SK-N-SH (cell line): ENCODE data around the gene C2orf49. TPM values are rescaled to one million over a fixed set of nuclear protein-coding genes. Genes with fewer than 3 reads are reported as not detected.

Experiments used
- CTCF ChIA-PET: fragments of 300-600, 350-600 bp; formaldehyde crosslinking; extraction: SDS; loops from one replicate; lab custom pipeline; 2021; lab: Yijun Ruan, JAX
- POLR2A ChIA-PET: fragments of 350-600 bp; sonication (Branson Sonifier 250); formaldehyde crosslinking; extraction: SDS; loops from one replicate; lab custom pipeline; 2020; ENCODE audit warnings: antibody characterized with exemption, inconsistent platforms; lab: Yijun Ruan, JAX
- DNase-seq: peaks from one replicate; pipeline ENCODE4 v3.0.0; 2012
- H2AFZ ChIP-seq: fragments of 200-600 bp; sonication (generic); 2 replicates; pipeline ENCODE4 v1.8.1; 2016; ENCODE audit warnings: antibody characterized with exemption, mild to moderate bottlenecking, low read depth
- H3F3A ChIP-seq: fragments of 200-600 bp; sonication (generic); replicated peaks from 2 replicates; pipeline ENCODE3; 2016; ENCODE audit warnings: antibody characterized with exemption, mild to moderate bottlenecking; ENCODE audit not compliant: insufficient read depth
- H3K27ac ChIP-seq, 2 experiments: fragments of 200-500 bp in 1 of 2; fragments of 200-600 bp in 1 of 2; sonication (Bioruptor generic) in 1 of 2; sonication (generic), shearing (Covaris generic) in 1 of 2; 2 replicates each; pipeline versions ENCODE4 v1.5.1 to v1.6.1; 2014 to 2016; ENCODE audit warnings: low read depth in 2 of 2, inconsistent platforms in 1 of 2, low read length in 1 of 2, mild to moderate bottlenecking in 1 of 2, mixed read lengths in 1 of 2
- H3K27me3 ChIP-seq: fragments of 200-600 bp; sonication (generic), shearing (Covaris generic); 2 replicates; pipeline ENCODE4 v1.6.1; 2016; ENCODE audit warnings: mixed run types; ENCODE audit not compliant: insufficient read depth
- H3K36me3 ChIP-seq, 2 experiments: fragments of 200-500 bp in 1 of 2; fragments of 200-600 bp in 1 of 2; sonication (Bioruptor generic) in 1 of 2; sonication (generic) in 1 of 2; replicated peaks in 1 of 2; 2 replicates each; pipeline versions ENCODE3 to v1.5.1; 2014 to 2016; ENCODE audit warnings: low read length in 1 of 2, mild to moderate bottlenecking in 1 of 2; ENCODE audit not compliant: insufficient read depth in 2 of 2, control insufficient read depth in 1 of 2
- H3K4me1 ChIP-seq, 2 experiments: fragments of 200-500 bp in 1 of 2; fragments of 200-600 bp in 1 of 2; sonication (Bioruptor generic) in 1 of 2; sonication (generic), shearing (Covaris generic) in 1 of 2; 2 replicates each; pipeline versions ENCODE4 v1.5.1 to v1.6.1; 2014 to 2016; ENCODE audit warnings: low read depth in 1 of 2, low read length in 1 of 2, mixed run types in 1 of 2; ENCODE audit not compliant: insufficient read depth in 2 of 2, control insufficient read depth in 1 of 2
- H3K4me2 ChIP-seq: fragments of 200-600 bp; sonication (generic), shearing (Covaris generic); 2 replicates; pipeline ENCODE4 v1.6.1; 2017; ENCODE audit warnings: mixed run types
- H3K4me3 ChIP-seq, 2 experiments: fragments of 200-500 bp in 1 of 2; fragments of 200-600 bp in 1 of 2; sonication (Bioruptor generic) in 1 of 2; sonication (generic), shearing (Covaris generic) in 1 of 2; 2 replicates each; pipeline versions ENCODE4 v1.5.1 to v1.8.1; 2014 to 2016; ENCODE audit warnings: low read depth in 2 of 2, inconsistent platforms in 1 of 2, low read length in 1 of 2, mild to moderate bottlenecking in 1 of 2, mixed read lengths in 1 of 2, moderate library complexity in 1 of 2
- H3K79me2 ChIP-seq: fragments of 200-600 bp; sonication (generic); 2 replicates; pipeline ENCODE4 v1.8.1; 2017; ENCODE audit warnings: mild to moderate bottlenecking; ENCODE audit not compliant: insufficient read depth
- H3K9ac ChIP-seq: fragments of 200-600 bp; sonication (generic); 2 replicates; pipeline ENCODE4 v1.6.1; 2017; ENCODE audit warnings: mixed run types
- H3K9me2 ChIP-seq: fragments of 200-600 bp; sonication (generic); 2 replicates; pipeline ENCODE4 v1.6.1; 2017; ENCODE audit warnings: mixed run types
- H3K9me3 ChIP-seq: fragments of 200-600 bp; sonication (generic); 2 replicates; pipeline ENCODE4 v1.6.1; 2017; ENCODE audit warnings: mixed run types, mild to moderate bottlenecking, moderate library complexity
- H4K20me1 ChIP-seq: fragments of 200-600 bp; sonication (generic); 2 replicates; pipeline ENCODE4 v1.6.1; 2017; ENCODE audit warnings: mild to moderate bottlenecking, mixed run types; ENCODE audit not compliant: insufficient read depth
- ELF1 ChIP-seq: IDR thresholded peaks from 2 replicates; pipeline ENCODE4 v1.4.0; 2012
- EP300 ChIP-seq, 2 experiments: IDR thresholded peaks; 2 replicates each; pipeline versions ENCODE4 v1.4.0 to v1.6.1; 2012; ENCODE audit warnings: borderline replicate concordance in 1 of 2, low read depth in 1 of 2, low read length in 1 of 2
- EZH2phosphoT487 ChIP-seq: fragments of 200-600 bp; sonication (generic); IDR thresholded peaks from 2 replicates; pipeline ENCODE4 v1.6.1; 2017; ENCODE audit warnings: low read depth, mixed run types, mild to moderate bottlenecking, antibody characterized with exemption, moderate library complexity, borderline replicate concordance
- FOSL2 ChIP-seq: IDR thresholded peaks from 2 replicates; pipeline ENCODE4 v1.4.0; 2012; ENCODE audit warnings: low read depth, mild to moderate bottlenecking, moderate library complexity, borderline replicate concordance
- GATA2 ChIP-seq: sonication (generic); formaldehyde crosslinking; IDR thresholded peaks from 2 replicates; pipeline ENCODE4 v1.5.0; 2020; ENCODE audit warnings: mild to moderate bottlenecking, missing genetic modification reagents
- IRF3 ChIP-seq: fragments of 150-350 bp; IDR thresholded peaks from 2 replicates; pipeline ENCODE4 v1.6.1; 2016; ENCODE audit warnings: mild to moderate bottlenecking, low read depth, low read length
- MAX ChIP-seq: IDR thresholded peaks from 2 replicates; pipeline ENCODE4 v1.4.0; 2012; ENCODE audit warnings: low read depth
- MXI1 ChIP-seq: IDR thresholded peaks from 2 replicates; pipeline ENCODE4 v1.6.1; 2012; ENCODE audit warnings: mild to moderate bottlenecking, low read depth, low read length, improper control_type of control experiment
- RAD21 ChIP-seq: IDR thresholded peaks from 2 replicates; pipeline ENCODE4 v1.6.1; 2012; ENCODE audit warnings: mild to moderate bottlenecking, low read length
- SIN3A ChIP-seq: IDR thresholded peaks from 2 replicates; pipeline ENCODE4 v1.6.1; 2012; ENCODE audit warnings: low read depth, mild to moderate bottlenecking, low read length, moderate library complexity, borderline replicate concordance
- SMC3 ChIP-seq: IDR thresholded peaks from 2 replicates; pipeline ENCODE4 v1.6.1; 2012; ENCODE audit warnings: low read depth, low read length, improper control_type of control experiment
- TCF12 ChIP-seq: IDR thresholded peaks from 2 replicates; pipeline ENCODE4 v1.4.0; 2012
- USF1 ChIP-seq: IDR thresholded peaks from 2 replicates; pipeline ENCODE4 v1.4.0; 2012; ENCODE audit warnings: low read depth, borderline replicate concordance
- USF2 ChIP-seq: fragments of 150-350 bp; IDR thresholded peaks from 2 replicates; pipeline ENCODE4 v1.6.1; 2017; ENCODE audit warnings: antibody characterized with exemption, low read length, low read depth, borderline replicate concordance
- YY1 ChIP-seq: IDR thresholded peaks from 2 replicates; pipeline ENCODE4 v1.4.0; 2012; ENCODE audit warnings: low read depth, mild to moderate bottlenecking
- ZBTB33 ChIP-seq: IDR thresholded peaks from 2 replicates; pipeline ENCODE4 v1.4.0; 2012; ENCODE audit warnings: low read depth, borderline replicate concordance
- WGBS: methylation state at CpG from one replicate; pipeline ENCODE4 v1.1.6; 2017; ENCODE audit warnings: low lambda C conversion rate; 5-methylcytosine and 5-hydroxymethylcytosine counted together
- polyA plus RNA-seq, 3 experiments: library from polyadenylated mRNA; depleted of rRNA; stranded (reverse); fragments of >200 nt; gene quantifications; 2 replicates each; pipeline ENCODE4 v1.2.3, GENCODE V29; 2012

The C2orf49 gene
- polyA plus RNA-seq, 1 of the 3 experiments (the other 2 are of a cell fraction), result 7.6 TPM

GRCh38 chr2:105373344-105373781, 36.0 kb downstream of the C2orf49 start:
- Histone ChIP-seq H2AFZ (no peak overlapping the region), H3K9me2 (no peaks in the 10 kb centered on the region), H3K36me3 (peaks cover 2 to 37% of the 10 kb centered on the region in 2 experiments), H3K4me1 (peaks cover 6% of the 10 kb centered on the region in 2 experiments; a peak in 1 of 4 replicates), H3K9ac (no peak overlapping the region), H3K9me3 (no peaks in the 10 kb centered on the region), H3K4me2 (no peak overlapping the region), H3K4me3 (no peak overlapping the region), H3K27me3 (no peaks in the 10 kb centered on the region), H3K79me2 (peaks cover 40% of the 10 kb centered on the region; the same call in 1 of the 2 replicates), H3K27ac (no peak overlapping the region), H4K20me1 (peaks cover 8% of the 10 kb centered on the region; the same call in 1 of the 2 replicates), H3F3A (peaks cover 8% of the 10 kb centered on the region)
- 97% methylated on average over 6 of the region's 9 CpGs for WGBS
- CTCF ChIA-PET, result interaction anchor here (3.5 kb wide), 1 partner anchor 148 kb away, joined by 16 read pairs; no protein-coding TSS in a partner anchor
- no peak for DNase-seq
- POLR2A ChIA-PET, result no interaction called here
- TF ChIP-seq SMC3 (no peak), TCF12 (no peak), IRF3 (no peak), EP300 (IDR thresholded peaks at IDR 0.05; ENCODE audit: borderline replicate concordance in 1 of 2, low read depth in 1 of 2, low read length in 1 of 2) (no peak), EZH2phosphoT487 (no peak), YY1 (no peak), SIN3A (no peak), GATA2 (no peak), MXI1 (no peak), ZBTB33 (no peak), ELF1 (no peak), USF2 (no peak), MAX (no peak), FOSL2 (no peak), USF1 (no peak), RAD21 (no peak)
